ENCODE results near the gene MARS1.

MARS1 gene

DNA sequence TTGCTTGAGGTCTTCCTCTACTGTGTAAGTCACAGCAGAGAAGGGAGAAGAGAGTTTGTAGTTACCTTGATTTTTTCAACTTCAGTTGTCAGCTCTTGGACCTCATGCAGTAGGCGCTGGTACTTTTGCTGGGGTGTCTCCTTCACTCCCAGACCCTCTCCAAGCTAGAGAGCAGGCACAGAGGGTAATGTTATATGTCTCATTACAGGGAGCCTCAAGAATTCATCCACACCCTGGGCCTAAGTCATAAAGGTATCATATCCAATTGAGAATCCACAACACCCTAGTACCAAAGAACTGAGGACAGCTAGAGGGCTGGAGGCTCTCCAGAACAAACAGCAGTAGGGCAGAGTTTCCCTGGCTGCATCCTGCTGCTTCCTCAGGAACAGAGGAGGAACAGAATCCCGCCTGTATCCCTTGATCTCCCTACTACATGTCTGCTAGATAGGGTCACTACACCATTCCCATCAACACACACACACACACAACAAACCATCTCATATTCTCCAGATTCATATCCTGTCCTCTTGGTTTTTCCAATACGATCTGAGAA, 47.2 kb downstream of the MARS1 start:
- DNase-seq (ENCODE audit: low spot score), result no peak
- H3K27ac ChIP-seq, result no peak overlapping the region
- no peak overlapping the region for H3K4me3 ChIP-seq
- TF ChIP-seq CTCF (IDR thresholded peaks at IDR 0.05), result no peak

GRCh38 chr12:57535764-57536596, 48.1 kb downstream of the MARS1 start:
- no peak for TF ChIP-seq CTCF (IDR thresholded peaks at IDR 0.05)
- H3K27ac ChIP-seq, result no peak overlapping the region
- DNase-seq (ENCODE audit: low spot score), result no peak

DNA sequence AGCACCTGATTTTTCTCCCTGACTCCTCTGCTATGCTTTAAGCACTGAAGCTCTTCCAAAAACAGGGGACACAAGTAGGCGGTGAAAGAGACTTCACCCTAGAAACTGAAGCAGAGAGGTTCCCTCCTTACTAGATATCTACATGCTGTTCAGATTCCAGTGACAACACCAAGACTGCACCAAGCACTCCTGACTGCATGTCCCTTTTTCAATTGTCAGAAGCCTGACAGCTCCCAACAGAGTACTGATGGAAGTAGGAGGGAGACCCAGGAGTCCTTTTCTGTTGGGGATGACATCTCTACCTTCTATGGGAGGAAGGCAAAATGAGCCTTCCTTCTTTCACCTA, 48.7 kb downstream of the MARS1 start:
- TF ChIP-seq CTCF (IDR thresholded peaks at IDR 0.05), result no peak
- Histone ChIP-seq H3K4me3 (no peak overlapping the region), H3K27ac (no peak overlapping the region)
- DNase-seq (ENCODE audit: low spot score), result no peak

More at GRCh38 chr12:57535764-57536596, 48.1 kb downstream of the MARS1 start:
- H3K4me3 ChIP-seq, result no peak overlapping the region

DNA sequence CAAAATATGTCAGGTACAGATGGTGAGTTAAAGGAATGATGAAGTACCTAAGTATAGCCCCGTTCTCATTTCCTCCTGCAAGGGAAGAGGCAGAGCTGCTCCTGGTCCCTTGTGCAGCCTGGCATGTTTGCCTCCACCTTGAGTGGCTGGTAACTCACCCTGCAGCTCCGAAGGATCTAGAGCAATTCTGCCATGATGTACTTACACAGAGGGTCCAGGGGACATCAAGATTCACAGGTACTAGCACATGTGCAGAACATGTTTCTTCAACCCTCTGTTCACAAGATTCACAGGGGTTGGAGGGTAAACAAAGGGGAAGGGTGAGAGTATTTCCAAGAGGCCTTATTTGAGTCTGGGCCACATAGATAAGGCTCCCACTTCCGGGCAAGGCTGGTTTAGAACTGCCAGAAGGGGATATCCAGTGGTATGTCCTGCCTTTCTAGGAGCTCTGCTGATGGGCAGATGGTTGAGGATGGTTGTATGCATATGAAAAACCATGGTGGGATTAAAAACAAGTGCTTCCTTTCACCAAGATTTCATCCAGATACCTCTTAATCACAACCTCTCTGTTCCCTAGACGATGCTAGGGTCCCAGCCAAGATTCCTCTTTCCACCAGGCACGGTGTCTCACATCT, 51.4 kb downstream of the MARS1 start:
- no peak for TF ChIP-seq CTCF (IDR thresholded peaks at IDR 0.05)
- DNase-seq (ENCODE audit: low spot score), result no peak
- no peak overlapping the region for H3K4me3 ChIP-seq
- no peak overlapping the region for H3K27ac ChIP-seq

DNA sequence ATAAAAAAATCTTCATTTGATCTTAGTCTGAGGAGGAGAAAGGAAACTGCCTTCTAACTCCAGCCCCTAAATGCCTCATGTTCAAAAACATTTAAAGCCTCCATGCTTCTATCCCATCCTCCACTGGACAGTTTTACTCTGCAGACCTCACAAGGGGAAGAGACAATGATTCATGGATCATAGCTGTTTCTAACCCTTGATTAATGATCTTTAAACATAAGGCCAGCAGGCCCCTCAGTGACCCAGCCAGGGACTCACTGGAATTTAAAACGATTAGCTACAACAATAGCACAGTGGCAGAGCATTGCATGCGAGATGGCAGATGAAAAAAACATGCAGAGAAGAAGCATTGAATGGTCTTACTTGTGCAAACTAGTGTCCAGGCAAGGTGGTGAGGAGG, 53.1 kb downstream of the MARS1 start:
- TF ChIP-seq CTCF (IDR thresholded peaks at IDR 0.05), result no peak
- no peak for DNase-seq (ENCODE audit: low spot score)
- Histone ChIP-seq H3K27ac (no peak overlapping the region), H3K4me3 (no peak overlapping the region)

DNA sequence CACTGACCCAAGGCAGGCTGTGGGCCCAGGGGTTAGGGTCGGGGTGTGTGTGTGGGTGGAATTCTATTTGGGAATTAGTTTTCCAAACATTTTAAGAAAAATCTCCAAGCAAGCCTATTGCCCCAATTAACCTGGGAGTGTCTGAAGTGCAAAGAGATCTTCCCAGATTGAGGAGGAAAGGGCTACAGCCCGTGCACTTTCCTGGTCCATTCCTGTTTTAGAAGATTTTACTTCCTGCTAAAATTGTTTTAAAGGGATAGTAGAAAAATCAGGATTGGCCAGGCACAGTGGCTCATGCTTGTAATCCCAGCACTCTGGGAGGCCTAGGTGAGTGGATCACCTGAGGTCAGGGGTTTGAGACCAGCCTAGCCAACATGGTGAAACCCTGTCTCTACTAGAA, 53.8 kb downstream of the MARS1 start:
- DNase-seq (ENCODE audit: low spot score), result no peak

More for the DNA sequence above, 53.8 kb downstream of the MARS1 start:
- no peak overlapping the region for H3K27ac ChIP-seq
- TF ChIP-seq CTCF (IDR thresholded peaks at IDR 0.05), result no peak
- H3K4me3 ChIP-seq, result no peak overlapping the region

All from coronary artery (tissue), 2 donors.